ENCODE data around the gene IGDCC3.

IGDCC3 gene

DNA sequence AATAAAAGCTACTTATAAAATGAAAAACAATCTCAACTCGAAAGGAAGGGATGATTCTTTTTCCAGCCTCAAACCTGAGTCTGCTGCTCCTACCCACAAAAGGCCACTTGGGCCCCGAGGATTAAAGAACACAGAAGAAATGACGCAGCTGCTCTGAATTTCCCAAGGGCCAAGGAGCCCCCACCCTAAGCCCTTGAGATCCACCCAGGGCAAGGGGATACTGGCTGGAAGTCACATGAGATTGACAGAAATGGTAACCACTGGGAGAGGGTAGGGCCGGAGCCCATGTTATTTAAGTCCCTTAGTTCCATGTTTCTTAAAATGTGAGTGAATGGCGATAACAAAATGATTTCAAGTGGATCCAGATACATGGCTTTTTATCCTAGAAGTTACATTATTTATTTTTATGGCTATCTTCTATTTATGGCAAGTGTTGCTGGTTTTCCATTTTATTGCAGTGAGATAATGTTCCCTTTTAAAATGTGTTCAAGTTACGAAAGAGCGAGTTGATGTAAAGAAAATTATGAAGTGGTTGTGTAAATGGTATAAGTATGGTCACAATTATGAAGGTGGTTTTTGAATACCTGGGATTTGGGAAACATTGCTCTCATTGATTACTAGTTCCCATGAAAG is 28.1 kb upstream of the IGDCC3 start:
- Histone ChIP-seq H3K4me3 (ENCODE audit: insufficient read length, low read depth) (no peak overlapping the region), H3K9ac (ENCODE audit: insufficient read length, low read depth) (no peak overlapping the region), H3K27me3 (ENCODE audit: insufficient read depth, insufficient read length) (no peaks in the 10 kb centered on the region), H3K36me3 (ENCODE audit: insufficient read depth, insufficient read length, low read length) (peaks cover 13% of the 10 kb centered on the region), H3K9me3 (ENCODE audit: insufficient read depth, low read length) (no peaks in the 10 kb centered on the region), H3K4me1 (ENCODE audit: insufficient read depth, insufficient read length) (peaks cover 15% of the 10 kb centered on the region)
- TF ChIP-seq YY1 (IDR thresholded peaks at IDR 0.05; ENCODE audit: insufficient read depth, insufficient read length) (no peak), SUZ12 (IDR thresholded peaks at IDR 0.05; ENCODE audit: extremely low read depth, insufficient read depth, insufficient read length) (no peak)
- DNase-seq (ENCODE audit: low read depth, low spot score), result no peak

DNA sequence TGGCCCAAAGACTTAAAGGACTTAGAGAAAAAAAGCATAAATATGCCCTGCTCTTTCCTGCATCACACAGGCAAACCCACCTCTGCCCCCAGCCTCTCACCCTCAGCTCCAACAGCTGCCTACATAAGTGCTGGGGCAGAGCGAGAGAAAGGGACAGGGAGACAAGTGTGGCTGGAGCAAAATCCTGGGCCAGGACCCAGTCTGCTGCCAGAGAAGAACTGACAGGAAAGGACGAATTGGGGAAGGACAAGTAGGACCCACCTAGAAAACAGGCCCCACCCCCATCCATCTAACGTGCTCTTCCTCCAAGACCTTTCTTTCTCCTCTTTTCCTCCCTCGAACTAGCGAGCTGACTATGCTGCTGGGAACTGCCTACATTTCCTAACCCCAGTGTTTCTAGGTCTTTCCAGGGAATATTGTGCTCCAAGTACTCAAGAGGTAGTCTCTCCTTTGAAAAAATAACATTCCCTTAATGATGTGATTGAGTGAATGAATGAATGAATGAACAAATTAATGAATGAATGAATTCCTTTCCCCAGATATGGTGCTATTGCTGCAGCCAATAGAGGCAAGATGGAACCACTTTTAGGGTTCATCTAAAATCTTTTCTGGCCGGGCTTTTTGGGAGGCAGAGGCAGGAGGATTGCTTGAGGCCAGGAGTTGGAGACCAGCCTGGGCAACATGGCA is 26.5 kb upstream of the IGDCC3 start:
- no peaks in the 10 kb centered on the region for H3K27me3 ChIP-seq (ENCODE audit: insufficient read depth, insufficient read length)
- no peak overlapping the region for H3K4me3 ChIP-seq (ENCODE audit: insufficient read length, low read depth)
- no peak for DNase-seq (ENCODE audit: low read depth, low spot score)
- H3K36me3 ChIP-seq (ENCODE audit: insufficient read depth, insufficient read length, low read length), result peaks cover 7% of the 10 kb centered on the region
- peaks cover 10% of the 10 kb centered on the region for H3K4me1 ChIP-seq (ENCODE audit: insufficient read depth, insufficient read length)
- no peaks in the 10 kb centered on the region for H3K9me3 ChIP-seq (ENCODE audit: insufficient read depth, low read length)
- TF ChIP-seq ZNF274 (IDR thresholded peaks at IDR 0.05; ENCODE audit: low read depth, low read length) (no peak), SUZ12 (IDR thresholded peaks at IDR 0.05; ENCODE audit: extremely low read depth, insufficient read depth, insufficient read length) (no peak), YY1 (IDR thresholded peaks at IDR 0.05; ENCODE audit: insufficient read depth, insufficient read length) (no peak)
- H3K9ac ChIP-seq (ENCODE audit: insufficient read length, low read depth), result no peak overlapping the region

DNA sequence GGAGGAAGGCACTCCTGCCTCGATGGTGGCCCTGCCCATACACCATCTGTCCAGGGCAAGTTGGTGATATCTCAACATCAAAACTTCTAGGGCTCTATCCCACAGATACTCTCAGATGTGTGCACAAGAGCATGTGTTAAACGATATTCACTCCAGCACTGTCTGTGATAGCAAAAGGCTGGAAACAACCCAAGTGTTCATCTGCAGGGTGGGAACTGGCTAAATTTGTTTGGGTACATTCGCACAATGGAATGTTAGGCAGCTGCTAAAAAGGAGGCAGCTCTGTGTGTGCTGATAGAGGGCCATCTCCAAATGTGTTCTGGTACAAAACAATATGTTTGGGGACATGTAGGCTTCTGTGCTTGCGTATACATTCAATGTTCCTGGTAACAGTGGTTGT is 25.2 kb upstream of the IGDCC3 start:
- Histone ChIP-seq H3K9ac (ENCODE audit: insufficient read length, low read depth) (no peak overlapping the region), H3K4me3 (ENCODE audit: insufficient read length, low read depth) (no peak overlapping the region), H3K36me3 (ENCODE audit: insufficient read depth, insufficient read length, low read length) (peaks cover 7% of the 10 kb centered on the region), H3K4me1 (ENCODE audit: insufficient read depth, insufficient read length) (peaks cover 9% of the 10 kb centered on the region), H3K27me3 (ENCODE audit: insufficient read depth, insufficient read length) (no peaks in the 10 kb centered on the region), H3K9me3 (ENCODE audit: insufficient read depth, low read length) (no peaks in the 10 kb centered on the region)
- DNase-seq (ENCODE audit: low read depth, low spot score), result no peak
- no peak for TF ChIP-seq ZNF274 (IDR thresholded peaks at IDR 0.05; ENCODE audit: low read depth, low read length)
- no peak for TF ChIP-seq YY1 (IDR thresholded peaks at IDR 0.05; ENCODE audit: insufficient read depth, insufficient read length)
- TF ChIP-seq SUZ12 (IDR thresholded peaks at IDR 0.05; ENCODE audit: extremely low read depth, insufficient read depth, insufficient read length), result no peak

DNA sequence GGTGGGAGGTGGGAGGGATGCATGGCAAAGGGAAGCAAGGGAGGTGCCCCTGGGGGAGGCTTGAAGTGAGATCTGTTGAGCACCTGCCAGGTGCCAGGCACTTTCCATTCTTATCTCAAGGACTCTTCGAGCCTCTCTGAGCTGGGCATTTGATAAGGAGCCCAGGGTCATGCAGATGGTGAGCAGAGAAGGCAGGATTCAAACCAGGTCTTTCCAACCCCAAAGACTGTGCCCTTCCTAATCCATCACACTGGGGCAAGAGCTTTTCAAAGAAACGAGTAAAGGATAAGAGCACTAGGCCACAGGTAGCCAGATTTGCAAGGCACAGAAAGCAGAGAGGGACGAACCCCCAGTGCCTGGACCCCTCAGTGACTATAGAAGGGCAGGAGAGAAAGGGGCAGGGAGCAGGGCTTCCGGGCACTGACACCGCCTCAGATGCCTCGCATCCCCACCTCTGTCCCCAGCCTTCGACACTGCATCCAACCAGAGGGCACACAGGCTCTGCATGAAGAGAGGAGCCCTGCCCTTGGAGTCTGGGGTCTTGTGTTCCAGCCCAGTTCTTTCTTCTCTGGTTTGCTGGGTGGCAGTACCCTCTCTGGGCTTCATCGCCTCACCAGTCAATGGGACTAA is 23.9 kb upstream of the IGDCC3 start:
- H3K4me1 ChIP-seq (ENCODE audit: insufficient read depth, insufficient read length), result peaks cover 9% of the 10 kb centered on the region
- no peak overlapping the region for H3K4me3 ChIP-seq (ENCODE audit: insufficient read length, low read depth)
- DNase-seq (ENCODE audit: low read depth, low spot score), result no peak
- no peak overlapping the region for H3K9ac ChIP-seq (ENCODE audit: insufficient read length, low read depth)
- H3K9me3 ChIP-seq (ENCODE audit: insufficient read depth, low read length), result no peaks in the 10 kb centered on the region
- H3K36me3 ChIP-seq (ENCODE audit: insufficient read depth, insufficient read length, low read length), result peaks cover 4% of the 10 kb centered on the region
- TF ChIP-seq YY1 (IDR thresholded peaks at IDR 0.05; ENCODE audit: insufficient read depth, insufficient read length), result no peak
- TF ChIP-seq ZNF274 (IDR thresholded peaks at IDR 0.05; ENCODE audit: low read depth, low read length), result no peak
- TF ChIP-seq SUZ12 (IDR thresholded peaks at IDR 0.05; ENCODE audit: extremely low read depth, insufficient read depth, insufficient read length), result no peak
- H3K27me3 ChIP-seq (ENCODE audit: insufficient read depth, insufficient read length), result no peaks in the 10 kb centered on the region

DNA sequence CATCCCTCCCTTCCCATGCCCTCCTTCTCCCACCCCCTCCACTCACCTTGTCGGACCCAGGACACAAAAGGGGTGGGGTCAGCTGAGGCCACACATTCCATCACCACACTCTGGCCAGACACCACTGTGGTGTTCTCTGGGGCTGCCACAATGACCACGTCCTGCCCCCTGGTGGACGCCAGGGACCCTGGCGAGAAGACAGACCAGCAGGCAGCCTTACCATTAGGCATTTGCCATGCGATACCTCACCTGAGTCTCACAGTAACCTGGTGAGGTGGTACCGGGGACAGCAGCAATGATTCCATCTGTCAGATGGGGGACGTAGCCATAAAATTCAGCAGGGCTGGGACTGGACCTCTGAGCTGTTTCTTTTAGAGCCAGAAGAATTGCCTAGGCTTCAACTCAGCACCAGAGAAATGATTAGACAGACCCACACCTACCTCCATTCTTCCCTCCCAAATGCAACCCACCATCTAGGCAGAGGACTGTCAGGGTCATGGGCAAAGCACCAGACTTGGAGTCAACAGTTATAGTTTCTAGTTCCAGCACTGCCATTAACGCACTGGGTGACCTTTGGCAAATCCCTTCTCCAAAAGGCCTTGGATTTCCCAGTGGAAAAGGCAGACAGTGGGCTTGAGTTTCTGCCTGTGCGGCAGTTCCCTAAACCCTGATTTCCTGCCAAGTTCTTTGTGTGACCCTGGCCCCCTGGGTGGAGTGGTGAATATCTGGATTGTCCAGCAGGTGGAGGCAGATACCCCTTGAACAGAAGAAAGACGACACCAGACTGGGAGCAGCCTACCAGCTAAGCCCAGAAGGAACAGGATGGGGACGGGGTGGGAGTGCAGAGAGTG is 23.2 kb upstream of the IGDCC3 start:
- TF ChIP-seq ZNF274 (IDR thresholded peaks at IDR 0.05; ENCODE audit: low read depth, low read length) (no peak), YY1 (IDR thresholded peaks at IDR 0.05; ENCODE audit: insufficient read depth, insufficient read length) (no peak), SUZ12 (IDR thresholded peaks at IDR 0.05; ENCODE audit: extremely low read depth, insufficient read depth, insufficient read length) (no peak)
- H3K4me3 ChIP-seq (ENCODE audit: insufficient read length, low read depth), result no peak overlapping the region
- H3K9ac ChIP-seq (ENCODE audit: insufficient read length, low read depth), result peak overlapping the region; percentile 9
- peak; percentile 92 for DNase-seq (ENCODE audit: low read depth, low spot score)
- no peaks in the 10 kb centered on the region for H3K27me3 ChIP-seq (ENCODE audit: insufficient read depth, insufficient read length)
- peaks cover 4% of the 10 kb centered on the region for H3K36me3 ChIP-seq (ENCODE audit: insufficient read depth, insufficient read length, low read length)
- peaks cover 9% of the 10 kb centered on the region for H3K4me1 ChIP-seq (ENCODE audit: insufficient read depth, insufficient read length)
- no peaks in the 10 kb centered on the region for H3K9me3 ChIP-seq (ENCODE audit: insufficient read depth, low read length)

DNA sequence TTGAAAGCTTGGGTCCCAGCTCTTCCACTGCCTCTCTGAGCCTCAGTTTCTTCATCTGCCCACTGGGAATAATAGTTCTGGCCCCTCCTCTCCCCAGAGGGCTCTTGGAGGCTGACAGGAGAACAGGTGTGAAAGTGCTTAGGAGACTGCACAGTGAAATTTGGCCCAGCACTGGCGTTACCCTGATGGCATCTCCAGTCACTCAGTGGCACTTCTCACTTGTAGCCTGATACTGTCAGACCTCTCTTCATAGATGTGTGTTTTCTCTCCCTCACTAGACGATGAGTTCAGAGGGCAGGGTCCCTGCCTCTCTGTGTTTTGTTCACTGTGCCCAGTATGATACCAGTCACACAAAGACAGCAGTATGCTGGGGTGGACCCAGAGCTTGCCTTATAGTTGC is 22.2 kb upstream of the IGDCC3 start:
- H3K27me3 ChIP-seq (ENCODE audit: insufficient read depth, insufficient read length), result no peaks in the 10 kb centered on the region
- no peak overlapping the region for H3K4me3 ChIP-seq (ENCODE audit: insufficient read length, low read depth)
- no peaks in the 10 kb centered on the region for H3K9me3 ChIP-seq (ENCODE audit: insufficient read depth, low read length)
- TF ChIP-seq SUZ12 (IDR thresholded peaks at IDR 0.05; ENCODE audit: extremely low read depth, insufficient read depth, insufficient read length), result no peak
- no peak for TF ChIP-seq YY1 (IDR thresholded peaks at IDR 0.05; ENCODE audit: insufficient read depth, insufficient read length)
- no peak for TF ChIP-seq ZNF274 (IDR thresholded peaks at IDR 0.05; ENCODE audit: low read depth, low read length)
- DNase-seq (ENCODE audit: low read depth, low spot score), result no peak
- H3K36me3 ChIP-seq (ENCODE audit: insufficient read depth, insufficient read length, low read length), result peaks cover 11% of the 10 kb centered on the region
- H3K9ac ChIP-seq (ENCODE audit: insufficient read length, low read depth), result no peak overlapping the region
- peaks cover 9% of the 10 kb centered on the region for H3K4me1 ChIP-seq (ENCODE audit: insufficient read depth, insufficient read length)
